Measurements from ENCODE around the gene MAP3K12.

DNA sequence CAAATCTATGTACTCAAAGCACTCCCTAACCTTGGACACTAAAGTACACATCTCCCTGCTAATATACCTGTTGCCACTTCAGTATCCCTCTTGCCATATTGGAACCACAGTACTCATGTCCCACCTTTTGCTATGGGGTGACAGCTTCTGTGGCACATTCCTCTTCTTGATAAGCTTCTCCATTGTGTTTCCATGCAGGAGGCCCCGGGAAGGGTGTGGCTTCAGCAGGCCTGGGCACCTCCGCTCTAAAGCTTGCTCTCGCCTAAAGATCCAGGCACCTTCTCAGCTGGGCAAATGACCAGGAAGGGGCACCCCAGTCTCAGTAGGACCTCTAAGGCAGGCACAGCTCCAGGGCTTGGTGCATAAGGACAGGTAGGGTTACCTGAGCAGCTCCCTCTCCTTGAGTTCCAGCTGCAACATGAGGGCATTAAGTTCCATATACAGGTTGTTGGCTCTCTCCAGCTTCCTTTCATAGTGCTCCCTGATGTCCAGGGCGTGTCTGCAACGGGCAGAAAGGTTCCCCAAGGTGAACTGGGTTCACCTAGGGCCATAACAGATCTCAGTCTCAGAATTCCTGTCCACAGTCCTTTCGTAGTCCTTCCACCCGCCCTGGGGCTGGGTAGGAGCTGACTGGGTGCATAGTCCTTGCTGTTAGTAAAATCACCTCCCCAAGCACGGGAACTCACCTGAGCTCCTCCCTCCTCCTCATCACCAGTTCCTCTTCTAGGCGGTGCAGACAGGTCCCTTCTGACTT, 15.9 kb downstream of the MAP3K12 start:
- TF ChIP-seq, protein P1, sequence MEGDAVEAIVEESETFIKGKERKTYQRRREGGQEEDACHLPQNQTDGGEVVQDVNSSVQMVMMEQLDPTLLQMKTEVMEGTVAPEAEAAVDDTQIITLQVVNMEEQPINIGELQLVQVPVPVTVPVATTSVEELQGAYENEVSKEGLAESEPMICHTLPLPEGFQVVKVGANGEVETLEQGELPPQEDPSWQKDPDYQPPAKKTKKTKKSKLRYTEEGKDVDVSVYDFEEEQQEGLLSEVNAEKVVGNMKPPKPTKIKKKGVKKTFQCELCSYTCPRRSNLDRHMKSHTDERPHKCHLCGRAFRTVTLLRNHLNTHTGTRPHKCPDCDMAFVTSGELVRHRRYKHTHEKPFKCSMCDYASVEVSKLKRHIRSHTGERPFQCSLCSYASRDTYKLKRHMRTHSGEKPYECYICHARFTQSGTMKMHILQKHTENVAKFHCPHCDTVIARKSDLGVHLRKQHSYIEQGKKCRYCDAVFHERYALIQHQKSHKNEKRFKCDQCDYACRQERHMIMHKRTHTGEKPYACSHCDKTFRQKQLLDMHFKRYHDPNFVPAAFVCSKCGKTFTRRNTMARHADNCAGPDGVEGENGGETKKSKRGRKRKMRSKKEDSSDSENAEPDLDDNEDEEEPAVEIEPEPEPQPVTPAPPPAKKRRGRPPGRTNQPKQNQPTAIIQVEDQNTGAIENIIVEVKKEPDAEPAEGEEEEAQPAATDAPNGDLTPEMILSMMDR (IDR thresholded peaks at IDR 0.05; ENCODE audit: insufficient read depth, low read length), result no peak
- TF ChIP-seq POLR2AphosphoS5 (IDR thresholded peaks at IDR 0.05; ENCODE audit: low read depth), result peak; percentile 45
- TF ChIP-seq, protein P2, sequence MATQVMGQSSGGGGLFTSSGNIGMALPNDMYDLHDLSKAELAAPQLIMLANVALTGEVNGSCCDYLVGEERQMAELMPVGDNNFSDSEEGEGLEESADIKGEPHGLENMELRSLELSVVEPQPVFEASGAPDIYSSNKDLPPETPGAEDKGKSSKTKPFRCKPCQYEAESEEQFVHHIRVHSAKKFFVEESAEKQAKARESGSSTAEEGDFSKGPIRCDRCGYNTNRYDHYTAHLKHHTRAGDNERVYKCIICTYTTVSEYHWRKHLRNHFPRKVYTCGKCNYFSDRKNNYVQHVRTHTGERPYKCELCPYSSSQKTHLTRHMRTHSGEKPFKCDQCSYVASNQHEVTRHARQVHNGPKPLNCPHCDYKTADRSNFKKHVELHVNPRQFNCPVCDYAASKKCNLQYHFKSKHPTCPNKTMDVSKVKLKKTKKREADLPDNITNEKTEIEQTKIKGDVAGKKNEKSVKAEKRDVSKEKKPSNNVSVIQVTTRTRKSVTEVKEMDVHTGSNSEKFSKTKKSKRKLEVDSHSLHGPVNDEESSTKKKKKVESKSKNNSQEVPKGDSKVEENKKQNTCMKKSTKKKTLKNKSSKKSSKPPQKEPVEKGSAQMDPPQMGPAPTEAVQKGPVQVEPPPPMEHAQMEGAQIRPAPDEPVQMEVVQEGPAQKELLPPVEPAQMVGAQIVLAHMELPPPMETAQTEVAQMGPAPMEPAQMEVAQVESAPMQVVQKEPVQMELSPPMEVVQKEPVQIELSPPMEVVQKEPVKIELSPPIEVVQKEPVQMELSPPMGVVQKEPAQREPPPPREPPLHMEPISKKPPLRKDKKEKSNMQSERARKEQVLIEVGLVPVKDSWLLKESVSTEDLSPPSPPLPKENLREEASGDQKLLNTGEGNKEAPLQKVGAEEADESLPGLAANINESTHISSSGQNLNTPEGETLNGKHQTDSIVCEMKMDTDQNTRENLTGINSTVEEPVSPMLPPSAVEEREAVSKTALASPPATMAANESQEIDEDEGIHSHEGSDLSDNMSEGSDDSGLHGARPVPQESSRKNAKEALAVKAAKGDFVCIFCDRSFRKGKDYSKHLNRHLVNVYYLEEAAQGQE (IDR thresholded peaks at IDR 0.05; ENCODE audit: insufficient replicate concordance, low read depth), result no peak
